GM12892 (cell line): ENCODE results near the gene ANKRD29.
"Not testable (repeated sequence)": the region's sequence is repeated elsewhere in the genome, so short reads cannot be mapped to it uniquely, and the experiment has no call there.

Source experiments
- DNase-seq: peaks from one replicate; pipeline ENCODE4 v3.0.0; 2011; ENCODE audit not compliant: insufficient read length
- FAIRE-seq: peaks from 2 replicates; lab custom pipeline; 2011; peaks lifted over from hg19 to GRCh38; lab: Jason Lieb, UNC
- POLR2A ChIP-seq: IDR thresholded peaks from 2 replicates; pipeline ENCODE4 v1.6.1; 2011; ENCODE audit warnings: low read depth, low read length, control low read depth
- POLR2AphosphoS5 ChIP-seq: IDR thresholded peaks from 2 replicates; pipeline ENCODE4 v1.6.1; 2011; ENCODE audit warnings: low read depth, low read length, control low read depth
- TAF1 ChIP-seq: IDR thresholded peaks from 2 replicates; pipeline ENCODE4 v1.6.1; 2011; ENCODE audit warnings: low read depth, mild to moderate bottlenecking, control low read depth, low read length, borderline replicate concordance

The ANKRD29 gene

DNA sequence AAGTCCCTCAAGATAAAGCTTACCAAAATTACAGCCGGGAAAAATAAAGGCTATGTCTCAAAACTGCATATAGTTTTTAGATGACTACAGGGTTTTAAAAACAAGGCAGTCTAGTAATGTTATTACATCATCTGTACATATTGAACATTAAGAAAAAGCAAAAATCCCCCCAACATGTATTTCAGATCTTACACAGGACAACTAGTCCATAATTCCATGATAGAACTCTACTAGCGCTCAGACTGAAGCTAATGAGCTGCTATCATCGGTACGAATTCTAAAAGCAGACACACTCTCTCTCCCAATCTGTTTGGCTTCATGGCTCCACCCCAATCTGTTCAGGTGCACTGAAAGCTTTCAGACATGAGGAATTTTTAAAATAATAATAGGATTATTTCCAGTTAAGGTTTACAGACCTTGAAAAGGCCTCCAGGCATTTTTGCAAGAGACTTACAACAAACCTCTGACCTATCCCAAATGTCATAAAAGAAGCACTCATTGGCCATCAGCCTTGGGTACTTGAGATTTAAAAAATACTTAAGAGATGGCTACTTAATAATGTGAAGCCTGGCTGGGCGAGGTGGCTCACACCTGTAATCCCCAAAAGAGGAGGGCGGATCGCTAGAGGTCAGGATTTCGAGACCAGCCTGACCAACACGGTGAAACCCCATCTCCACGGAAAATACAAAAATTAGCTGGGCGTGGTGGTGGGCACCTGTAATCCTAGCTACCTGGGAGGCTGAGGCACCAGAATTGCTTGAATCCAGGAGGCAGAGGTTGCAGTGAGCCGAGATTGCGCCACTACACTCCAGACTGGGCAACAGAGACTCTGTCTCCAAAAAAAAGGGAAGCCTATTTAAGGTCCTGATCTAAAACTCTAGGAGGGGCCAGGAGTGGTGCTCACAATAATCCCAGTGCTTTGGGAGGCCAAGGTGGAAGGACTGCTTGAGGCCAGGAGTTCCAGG lies 78.4 kb downstream of the ANKRD29 start:
- no peak for DNase-seq
- no peak for TF ChIP-seq POLR2AphosphoS5
- no peak for TF ChIP-seq POLR2A
- TF ChIP-seq TAF1 = no peak
- FAIRE-seq = no peak

DNA sequence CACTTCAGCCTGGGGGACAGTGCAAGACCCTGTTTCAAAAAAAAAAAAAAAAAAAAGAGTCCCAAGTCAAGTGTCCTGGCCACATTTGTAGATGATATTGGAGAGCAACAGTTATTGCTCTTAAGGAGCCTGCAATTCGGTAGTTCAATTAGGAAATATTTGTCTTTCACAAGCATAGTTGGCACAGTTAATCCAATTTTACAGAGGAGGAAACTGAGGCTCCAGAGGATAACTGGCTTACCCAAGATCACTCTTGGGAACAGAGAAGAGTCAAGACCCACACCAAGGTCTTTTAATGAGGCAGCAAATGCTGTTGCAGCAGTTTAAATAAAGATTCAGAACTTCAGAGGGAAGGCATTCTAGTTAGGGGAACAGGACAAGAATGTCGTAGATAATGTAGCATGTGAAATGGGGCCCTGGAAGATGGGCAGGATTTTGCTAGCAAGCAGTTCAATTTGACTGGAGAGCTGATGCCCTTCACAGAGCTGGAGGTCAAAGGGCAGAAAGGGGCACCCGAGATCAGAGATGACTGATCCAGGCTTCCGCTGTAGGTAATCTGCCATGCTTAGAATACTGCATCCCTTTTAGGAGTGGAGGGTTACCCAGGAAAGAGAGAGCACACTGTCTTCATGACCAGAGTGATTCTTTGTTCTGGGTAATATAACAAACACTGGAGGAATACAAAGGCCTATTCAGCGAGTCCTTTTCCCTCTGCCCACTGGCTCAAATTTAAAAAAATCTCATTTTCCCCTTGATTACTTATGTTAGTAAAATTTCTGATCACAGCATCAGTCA lies 79.4 kb downstream of the ANKRD29 start:
- no peak for TF ChIP-seq POLR2A
- no peak for FAIRE-seq
- DNase-seq = no peak

DNA sequence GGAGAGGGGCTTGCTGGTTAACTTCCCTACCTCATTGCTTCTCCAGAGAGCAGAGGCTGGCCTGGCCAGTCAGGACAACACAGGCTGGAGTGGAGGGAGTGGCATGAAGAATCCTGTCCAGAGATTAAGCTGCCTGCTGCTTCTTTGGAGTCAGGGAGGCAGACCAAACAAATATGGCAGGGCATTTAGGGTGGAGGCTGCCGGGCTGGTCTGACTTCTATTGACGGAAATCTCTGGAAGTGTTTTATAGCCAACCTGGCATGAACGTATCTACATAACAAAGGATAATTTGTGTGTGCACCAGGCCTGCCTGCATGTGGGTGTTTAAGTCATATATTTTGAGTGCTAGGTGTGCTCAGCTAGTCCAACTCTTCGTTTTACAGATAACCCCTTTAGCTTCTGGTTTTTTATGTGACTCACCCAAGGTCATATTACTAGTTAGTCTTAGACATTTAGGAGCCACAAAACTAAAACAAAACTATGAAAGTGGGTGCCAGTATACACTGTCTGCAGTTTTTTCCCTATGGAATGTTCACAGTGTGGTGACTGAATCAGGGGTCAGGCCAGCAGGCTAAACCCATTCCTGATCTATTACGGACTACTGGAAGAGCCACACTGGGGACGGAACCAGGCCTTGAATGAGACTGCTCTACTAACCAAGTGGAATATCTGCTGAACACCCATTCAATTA lies 81.9 kb downstream of the ANKRD29 start:
- no peak for FAIRE-seq
- TF ChIP-seq TAF1 (no peak), POLR2A (no peak), POLR2AphosphoS5 (no peak)
- no peak for DNase-seq

DNA sequence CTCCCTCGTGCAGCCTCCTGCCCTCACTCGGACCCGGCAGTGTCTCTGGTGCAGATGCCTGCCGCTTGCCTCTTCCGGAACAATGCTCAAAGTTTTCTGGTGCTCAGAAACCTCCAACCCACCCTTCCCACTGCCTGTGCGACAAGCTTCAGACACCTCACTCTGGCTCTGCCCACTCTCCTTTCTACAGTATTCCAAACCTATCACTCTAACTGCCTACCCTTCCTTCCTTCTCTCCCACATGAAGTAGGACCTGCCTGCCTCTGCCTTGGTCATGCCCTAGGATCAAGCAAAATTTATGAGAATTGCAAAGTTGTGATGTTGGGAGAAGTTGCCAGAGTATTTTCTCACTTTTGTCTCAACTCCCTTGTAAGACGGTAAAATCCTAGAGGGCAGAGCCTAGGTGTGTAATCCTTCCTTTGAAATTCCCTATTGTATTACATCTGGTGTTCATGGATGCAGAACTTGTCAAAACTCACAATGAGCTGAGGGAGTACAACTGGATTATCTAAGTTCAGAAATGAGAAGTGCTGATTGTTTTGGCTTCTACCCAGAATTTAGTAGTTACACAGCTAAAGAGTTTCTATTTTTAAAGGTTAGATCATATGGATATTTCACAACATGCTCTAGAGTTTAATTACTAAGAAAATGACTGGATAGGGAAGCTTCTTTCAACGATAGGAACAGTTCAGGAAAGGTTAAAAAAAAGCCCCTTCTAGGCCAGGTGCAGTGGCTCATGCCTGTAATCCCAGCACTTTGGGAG lies 83.6 kb downstream of the ANKRD29 start:
- no peak for FAIRE-seq

DNA sequence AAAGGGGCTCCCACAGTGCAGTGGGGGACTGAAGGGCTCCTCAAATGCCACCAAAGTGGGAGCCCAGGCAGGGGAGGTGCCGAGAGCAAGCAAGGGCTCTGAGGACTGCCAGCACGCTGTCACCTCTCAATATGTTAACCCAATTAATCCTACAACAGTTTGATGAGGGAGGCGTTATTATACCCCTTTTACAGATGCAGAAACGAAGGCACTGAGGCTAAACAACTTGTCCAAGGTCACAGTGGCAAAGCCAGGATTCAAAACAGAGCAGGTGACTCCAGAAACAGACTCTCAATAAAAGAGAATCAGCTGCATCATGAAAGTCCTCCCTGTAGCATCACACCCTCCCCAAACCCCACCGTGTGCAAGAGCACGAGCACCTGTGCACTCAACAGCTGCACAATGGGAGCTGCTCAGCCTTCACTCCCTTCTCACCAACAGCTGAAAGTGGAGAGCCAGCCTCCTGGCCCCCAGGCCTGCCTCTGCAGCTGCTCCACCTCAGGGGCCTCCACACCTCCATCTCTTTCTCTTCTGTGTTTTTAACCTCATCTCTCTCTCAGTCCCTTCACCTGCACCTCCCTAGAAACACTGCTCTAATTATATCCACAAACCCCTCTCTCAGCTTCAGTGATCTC lies 84.5 kb downstream of the ANKRD29 start:
- DNase-seq (no peak), FAIRE-seq (no peak)
- TF ChIP-seq POLR2AphosphoS5 (no peak), TAF1 (no peak), POLR2A (no peak)

More for the DNA sequence above, 83.6 kb downstream of the ANKRD29 start:
- no peak for TF ChIP-seq POLR2A
- TF ChIP-seq TAF1 = no peak
- no peak for TF ChIP-seq POLR2AphosphoS5
- DNase-seq = no peak

DNA sequence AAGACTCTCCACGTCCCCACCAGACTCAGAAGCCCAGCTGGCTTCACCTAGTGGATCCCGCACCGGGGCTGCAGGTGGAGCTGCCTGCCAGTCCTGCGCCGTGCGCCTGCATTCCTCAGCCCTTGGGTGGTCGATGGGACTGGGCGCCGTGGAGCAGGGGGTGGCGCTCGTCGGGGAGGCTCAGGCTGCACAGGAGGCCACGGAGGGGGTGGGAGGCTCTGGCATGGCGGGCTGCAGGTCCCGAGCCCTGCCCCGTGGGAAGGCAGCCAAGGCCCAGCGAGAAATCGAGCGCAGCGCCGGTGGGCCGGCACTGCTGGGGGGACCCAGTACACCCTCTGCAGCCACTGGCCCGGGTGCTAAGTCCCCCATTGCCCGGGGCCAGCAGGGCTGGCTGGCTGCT lies 85.2 kb downstream of the ANKRD29 start:
- FAIRE-seq, DNase-seq: not testable (repeated sequence)

DNA sequence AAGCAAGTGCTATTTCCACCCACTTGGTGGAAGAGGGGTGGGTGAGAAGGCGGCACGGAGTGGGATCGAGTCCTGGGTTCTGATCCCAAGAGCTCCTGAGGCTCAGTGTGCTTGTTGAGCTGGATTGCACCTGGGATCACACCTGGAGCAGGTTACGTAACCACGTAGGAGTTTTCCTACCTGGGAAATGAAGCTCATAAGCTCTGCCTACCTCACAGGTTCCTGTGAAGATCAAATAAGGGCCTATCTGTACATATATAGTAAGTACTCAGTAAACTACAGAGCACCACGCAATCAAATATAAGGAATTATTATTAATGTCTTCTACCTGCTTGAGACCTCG lies 87.4 kb downstream of the ANKRD29 start:
- no peak for DNase-seq
- FAIRE-seq = no peak
- no peak for TF ChIP-seq POLR2AphosphoS5
- TF ChIP-seq TAF1 = no peak
- no peak for TF ChIP-seq POLR2A

DNA sequence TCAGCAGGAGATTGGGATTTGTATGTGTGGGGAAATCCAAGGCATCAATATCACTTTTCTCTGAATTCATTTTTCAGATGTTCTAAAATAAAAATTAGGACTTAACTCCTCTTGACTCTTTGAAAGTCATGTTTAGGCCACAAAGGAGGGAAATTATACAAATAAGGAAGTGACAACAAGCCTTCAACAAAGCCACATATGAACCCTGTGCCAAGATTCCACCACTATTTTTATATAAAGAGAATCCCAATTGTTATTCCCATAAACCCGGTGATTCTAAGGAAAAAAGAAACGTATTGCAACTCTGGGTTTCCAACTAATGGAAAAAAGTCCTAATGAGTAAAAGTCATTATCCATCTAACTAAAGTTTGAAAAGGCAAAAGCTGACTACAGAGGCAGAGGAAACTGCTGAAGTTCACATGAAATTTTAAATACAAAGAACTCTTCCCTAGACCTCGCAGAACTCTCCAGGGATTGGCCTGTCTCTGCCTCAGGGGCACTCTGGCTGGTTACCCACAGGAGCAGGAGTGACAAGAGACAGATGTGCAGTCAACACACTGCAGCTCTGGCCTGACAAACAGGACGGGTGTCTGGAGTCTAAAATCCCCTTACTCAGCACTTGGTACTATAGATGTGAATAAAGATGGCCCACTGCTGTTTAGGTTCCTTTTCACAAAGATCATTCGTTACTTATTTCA lies 88.0 kb downstream of the ANKRD29 start:
- no peak for TF ChIP-seq POLR2AphosphoS5
- TF ChIP-seq TAF1 = no peak
- no peak for TF ChIP-seq POLR2A
- DNase-seq (no peak), FAIRE-seq (no peak)

DNA sequence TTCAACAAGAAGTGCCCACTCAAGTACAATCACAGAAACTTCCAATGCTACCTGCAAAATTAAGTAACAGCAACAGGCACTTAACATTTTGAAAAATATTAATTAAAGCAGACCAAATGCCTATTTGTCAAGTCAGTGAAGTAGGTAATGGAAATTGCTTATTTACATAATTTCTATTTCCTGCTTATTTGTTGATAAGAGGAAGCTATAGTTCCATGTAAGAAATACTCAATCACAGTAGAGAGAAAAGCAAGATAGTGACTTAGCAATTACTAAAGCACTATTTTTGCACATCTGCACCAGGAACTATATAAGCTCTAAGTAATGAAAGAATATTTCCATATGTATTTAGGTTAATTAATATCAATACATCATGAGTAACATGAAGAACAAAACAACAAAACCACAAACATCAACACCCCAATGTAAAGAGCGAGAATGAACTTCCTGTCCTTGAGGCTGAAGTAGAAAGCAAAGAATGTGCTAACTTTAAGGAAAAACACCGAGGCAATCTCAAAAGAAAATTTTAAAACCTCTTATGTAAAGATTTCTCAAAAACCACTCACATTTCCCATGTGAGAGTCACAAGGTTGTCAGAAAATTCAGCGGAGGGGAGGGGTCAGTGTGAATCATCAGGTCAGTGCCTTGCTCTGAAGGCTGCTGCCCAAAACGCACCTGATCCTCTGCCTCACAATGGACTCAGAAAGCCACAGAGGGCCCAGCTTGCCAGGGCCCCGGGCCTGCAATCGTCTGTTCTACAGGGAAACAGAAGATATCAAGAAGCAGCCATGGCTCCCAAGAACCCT lies 88.9 kb downstream of the ANKRD29 start:
- DNase-seq (no peak), FAIRE-seq (no peak)
- no peak for TF ChIP-seq POLR2AphosphoS5
- TF ChIP-seq TAF1 = no peak
- no peak for TF ChIP-seq POLR2A
